RPMI7951 (cell line): Measurements from ENCODE around the gene TCFL5. TPM values are rescaled to one million over a fixed set of nuclear protein-coding genes. Genes with fewer than 3 reads are reported as not detected.

ENCODE experiments used
- DNase-seq: peaks from one replicate; pipeline ENCODE4 v3.0.0-alpha.2; 2012; ENCODE audit warnings: low read depth
- total RNA-seq: library from RNA; depleted of rRNA; stranded (reverse); fragments of >200 nt; shearing (Covaris generic); gene quantifications from 2 replicates; pipeline ENCODE4 v1.2.3, GENCODE V29; 2014

TCFL5 gene
- total RNA-seq, 1 experiment from 2014 or later, result 13.7 TPM

DNA sequence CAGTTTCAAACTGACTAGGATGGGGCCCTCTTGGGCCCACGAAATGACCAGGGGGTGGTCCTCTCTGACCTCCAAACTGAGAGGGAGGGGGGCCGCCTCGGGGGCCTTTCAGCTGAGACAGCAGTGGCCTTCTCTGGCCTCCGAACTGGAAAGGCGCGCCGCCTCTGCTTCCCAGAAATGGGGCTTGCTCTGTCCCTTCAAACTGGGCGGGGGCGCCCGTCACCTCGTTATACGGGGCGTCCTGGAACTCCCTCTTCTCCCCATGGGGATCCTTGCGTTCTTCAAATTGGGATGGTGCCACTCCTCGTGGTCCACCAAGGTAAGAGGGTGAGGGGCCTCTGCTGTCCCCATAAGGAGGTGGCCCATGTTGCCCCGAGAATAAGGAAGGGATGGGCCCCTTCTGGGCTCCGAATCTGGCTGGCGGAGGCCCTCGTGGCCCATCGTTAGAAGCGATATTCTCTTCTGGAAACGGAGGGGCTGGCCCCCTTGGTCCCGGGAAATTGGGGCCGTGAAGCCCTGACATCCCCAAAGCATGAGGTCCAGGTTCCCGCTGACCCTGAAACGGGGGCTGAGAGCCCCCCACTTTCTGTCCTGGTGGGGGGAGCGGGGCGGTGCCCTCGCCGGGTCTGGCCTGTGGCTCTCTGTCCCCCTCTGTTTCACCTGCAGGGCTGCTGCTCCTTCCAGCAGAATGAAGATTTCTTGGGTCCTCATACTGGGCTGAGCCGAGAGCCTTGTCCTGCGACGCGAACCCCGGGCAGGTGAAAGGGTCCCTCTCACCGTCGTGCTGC, 18.7 kb upstream of the TCFL5 start:
- no peak for DNase-seq

DNA sequence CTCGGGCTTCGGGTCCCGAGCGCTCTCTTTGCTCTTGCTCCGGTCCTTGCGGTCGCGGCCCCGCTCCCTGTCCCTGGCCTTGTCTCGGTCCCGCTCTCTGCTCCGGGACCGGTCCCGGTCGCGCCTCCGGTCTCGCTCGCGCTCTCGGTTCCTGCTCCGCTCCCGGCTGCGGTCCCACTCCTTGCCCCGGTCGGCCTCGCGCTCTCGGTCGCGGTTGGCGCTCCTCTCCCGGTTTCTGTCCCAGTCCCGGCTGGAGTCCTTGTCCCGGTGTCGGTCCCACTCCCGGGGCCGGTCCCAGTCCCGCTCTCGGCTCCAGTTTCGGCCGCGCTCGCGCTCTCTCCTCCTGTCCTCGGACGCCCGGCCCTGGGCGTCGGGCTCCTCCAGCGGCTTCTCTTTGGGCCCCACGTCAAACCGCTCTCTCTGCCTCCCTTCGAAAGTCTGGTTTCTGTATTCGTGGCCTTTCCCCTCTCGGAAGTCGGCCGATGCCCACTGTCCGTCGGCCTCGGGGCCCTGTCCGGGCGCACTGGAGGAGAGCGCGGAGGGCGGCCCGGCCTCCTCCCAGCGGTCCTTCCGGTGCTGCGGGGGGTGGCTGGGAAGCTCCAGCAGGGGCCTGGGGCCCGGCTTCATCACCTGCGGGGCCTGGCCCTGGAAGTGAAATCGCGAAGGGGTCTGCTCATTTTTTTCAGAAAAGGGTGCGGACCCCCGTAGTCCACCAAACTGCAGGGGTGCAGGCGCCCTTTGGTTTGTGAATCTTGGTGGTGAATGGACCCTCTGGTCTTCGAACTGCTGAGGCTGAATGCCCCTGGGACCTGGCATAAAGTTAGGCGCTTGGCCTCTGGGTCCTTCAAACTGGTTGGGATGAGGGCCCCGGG, 17.9 kb upstream of the TCFL5 start:
- no peak for DNase-seq

DNA sequence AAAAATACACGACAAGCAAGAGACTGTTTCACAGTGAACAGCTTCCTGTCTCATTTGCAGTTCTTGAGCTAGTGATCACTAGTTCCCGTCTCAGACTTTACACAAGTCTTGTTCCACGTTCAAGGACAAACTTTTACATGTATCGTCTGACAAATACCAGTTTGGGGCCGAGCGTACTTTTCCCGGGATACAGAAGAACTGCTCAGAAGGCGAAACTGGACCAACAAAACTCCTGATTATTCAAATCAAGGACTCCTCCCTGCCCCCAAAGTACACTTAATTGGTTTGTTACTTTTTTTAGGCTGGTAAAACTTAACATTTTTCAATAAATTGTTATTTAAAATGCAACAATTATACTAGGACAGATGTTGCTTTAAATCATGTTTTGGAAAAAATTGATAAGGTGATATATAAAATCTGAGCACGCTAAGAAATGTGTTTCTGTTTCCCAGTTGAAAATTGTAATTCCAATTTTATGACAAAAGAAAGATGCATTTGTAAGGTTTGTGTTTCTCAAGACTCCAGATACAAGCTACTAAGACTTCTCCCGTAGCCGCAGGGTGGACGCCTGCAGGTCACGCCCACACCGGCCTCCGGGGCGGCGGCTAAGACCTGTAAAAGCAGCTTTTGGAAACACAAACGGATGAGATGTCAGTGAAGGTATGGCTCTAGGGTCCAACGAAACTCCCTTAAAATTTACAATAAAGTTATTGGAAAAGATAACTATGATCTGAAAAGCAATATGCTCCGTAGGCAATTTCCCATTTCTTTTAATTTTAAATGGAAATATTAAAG, 16.8 kb upstream of the TCFL5 start:
- no peak for DNase-seq

DNA sequence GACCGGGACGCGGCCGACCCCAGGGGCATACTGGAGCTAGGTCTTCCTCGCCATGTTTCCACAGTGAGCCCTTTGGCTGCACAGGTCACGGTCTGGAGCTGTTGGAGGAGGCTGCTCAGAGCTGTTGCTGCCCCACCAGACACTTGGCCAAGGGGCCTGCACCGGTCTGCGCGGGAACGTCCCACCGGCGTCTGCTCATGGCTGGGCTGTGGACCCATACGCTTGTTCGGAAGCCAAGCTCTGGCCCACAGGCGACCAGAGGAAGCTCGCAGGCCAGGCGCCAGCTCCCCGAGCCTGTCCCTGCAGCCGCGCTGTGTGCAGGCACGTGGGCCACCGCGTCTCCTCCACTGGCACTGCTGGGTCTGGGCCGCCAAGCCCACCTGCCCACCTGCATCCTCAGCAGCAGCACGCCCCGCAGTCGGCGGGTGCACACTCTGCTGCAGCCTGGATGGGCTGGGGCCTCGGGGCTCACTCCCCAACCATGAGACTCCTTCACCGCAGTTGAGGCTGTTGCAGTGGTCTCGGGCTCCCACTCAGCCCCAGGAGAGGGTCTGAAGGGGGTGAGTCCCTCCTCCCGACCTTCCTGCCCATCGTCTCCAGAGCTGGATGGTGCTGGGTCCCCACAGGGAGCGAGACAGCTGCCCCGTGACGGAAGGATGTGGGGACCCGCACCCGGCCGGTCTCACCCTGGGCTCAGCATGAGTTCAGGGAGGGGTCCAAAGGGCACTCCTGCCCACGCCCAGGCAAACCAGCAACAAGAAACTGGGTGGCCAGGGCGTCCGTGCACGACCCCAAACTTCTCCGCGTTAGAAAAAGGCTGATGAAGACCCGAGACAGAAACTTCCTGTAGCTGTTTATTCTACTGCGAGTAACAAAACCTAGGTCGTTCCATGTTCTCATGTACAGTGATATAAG, 15.5 kb upstream of the TCFL5 start:
- no peak for DNase-seq

DNA sequence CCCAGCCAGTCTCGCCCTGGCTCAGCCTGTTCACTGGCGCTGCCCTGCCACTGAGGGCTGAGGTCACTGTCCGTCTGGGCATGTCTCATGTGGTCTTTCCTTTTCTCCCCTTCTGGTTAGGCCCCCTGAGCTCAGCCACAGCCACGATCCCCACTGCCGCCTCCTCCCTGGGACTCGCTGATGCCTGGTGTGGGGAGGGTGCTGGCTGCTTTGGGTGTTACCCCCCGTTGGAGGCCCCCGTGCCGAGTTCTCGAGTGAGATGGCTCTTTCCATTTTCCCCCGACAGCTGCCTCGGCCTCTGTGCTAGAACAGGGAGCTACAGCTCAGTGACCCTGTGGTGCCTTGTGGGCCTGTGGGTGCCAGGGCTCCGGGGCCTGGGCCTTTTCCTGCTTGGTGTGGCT, 14.9 kb upstream of the TCFL5 start:
- no peak for DNase-seq

DNA sequence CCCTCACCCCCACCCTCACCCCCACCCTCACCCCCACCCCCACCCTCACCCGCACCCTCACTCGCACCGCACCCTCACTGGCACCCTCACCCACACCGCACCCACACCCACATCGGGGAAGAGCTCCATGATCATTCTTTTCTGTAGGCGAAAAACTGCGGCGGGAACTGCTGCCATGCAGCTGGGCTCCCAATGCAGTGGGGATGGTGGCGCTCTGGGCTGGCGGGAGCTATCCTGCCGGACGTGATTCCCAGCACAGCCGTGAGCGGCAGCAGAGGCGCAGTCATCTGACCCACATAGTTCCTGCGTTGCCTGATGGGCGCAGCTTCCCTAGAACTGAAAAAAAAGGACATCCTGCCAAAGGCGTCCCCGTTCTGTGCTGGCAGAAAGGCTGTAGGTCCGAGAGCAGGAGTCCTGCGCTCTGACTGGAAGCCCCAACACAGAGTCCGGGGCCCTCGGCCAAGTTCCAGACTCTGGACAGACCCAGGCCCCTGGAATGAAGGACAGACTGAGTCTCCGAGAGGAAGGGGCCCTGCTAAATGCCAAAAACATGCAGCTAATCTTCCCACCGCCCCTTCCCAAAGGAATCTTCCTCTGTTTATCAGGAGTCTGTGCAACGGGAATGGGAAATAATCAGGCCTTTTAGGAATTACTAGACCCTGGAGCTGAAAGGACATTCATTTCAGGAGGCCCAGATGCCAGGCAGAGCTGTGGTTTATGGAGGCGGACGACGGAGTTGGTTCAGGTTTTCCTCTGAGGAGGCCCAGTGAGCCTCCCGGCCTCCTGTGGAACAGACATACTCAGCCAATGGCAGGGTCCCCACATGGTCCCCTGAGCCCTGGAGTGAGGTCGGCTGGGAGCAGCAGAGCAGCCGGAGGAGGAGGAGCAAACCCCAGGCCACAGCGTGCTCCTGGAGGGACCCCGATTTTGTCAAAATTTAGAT, 14.1 kb upstream of the TCFL5 start:
- DNase-seq, result peak; percentile 94

DNA sequence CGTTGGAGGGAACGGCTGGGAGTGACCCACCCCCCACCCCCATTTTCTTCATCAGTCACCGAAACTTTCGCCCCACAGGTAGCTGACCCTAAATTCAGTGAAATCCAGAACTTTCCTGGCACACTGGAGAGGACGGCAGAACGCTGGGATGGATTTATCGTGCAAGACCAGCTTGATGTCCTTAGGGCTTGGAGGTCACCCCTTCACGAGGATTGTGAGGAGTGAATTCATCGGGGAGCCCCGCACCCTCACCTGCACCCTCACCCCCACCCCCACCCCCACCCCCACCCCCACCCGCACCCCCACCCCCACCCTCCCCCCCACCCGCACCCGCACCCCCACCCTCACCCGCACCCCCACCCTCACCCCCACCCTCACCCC, 13.3 kb upstream of the TCFL5 start:
- no peak for DNase-seq

DNA sequence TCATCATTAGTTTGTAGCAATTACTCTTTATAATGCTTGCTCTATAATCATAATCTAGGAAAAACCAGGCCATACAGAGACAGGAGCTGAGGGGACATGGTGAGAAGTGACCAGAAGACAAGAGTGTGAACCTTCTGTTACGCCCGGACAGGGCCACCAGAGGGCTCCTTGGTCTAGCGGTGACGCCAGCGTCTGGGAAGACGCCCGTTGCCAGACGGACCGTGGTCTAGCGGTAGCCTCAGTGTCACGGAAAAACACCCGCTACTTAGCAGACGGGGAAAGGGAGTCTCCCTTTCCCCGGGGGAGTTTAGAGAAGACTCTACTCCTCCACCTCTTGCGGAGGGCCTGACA, 12.0 kb upstream of the TCFL5 start:
- peak; percentile 89 for DNase-seq

DNA sequence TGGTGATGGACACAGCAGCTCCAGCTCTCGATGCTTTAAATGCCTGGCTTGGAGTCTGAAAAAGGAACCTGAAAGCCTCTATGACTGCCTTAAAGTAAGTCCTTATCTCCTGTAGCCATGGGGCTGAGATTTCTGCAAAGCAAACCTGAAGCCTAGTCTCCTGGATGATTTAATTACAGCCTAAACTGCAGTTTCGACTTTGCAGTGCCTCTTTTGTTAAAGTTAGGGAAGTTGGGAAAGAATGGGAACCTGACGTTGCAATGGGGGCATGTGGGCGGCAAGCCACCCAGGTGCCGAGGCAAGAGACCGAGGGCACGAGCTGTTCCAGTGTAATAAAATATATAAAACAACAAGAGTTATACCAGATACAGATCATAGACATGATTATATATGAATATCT, 11.7 kb upstream of the TCFL5 start:
- DNase-seq, result no peak

DNA sequence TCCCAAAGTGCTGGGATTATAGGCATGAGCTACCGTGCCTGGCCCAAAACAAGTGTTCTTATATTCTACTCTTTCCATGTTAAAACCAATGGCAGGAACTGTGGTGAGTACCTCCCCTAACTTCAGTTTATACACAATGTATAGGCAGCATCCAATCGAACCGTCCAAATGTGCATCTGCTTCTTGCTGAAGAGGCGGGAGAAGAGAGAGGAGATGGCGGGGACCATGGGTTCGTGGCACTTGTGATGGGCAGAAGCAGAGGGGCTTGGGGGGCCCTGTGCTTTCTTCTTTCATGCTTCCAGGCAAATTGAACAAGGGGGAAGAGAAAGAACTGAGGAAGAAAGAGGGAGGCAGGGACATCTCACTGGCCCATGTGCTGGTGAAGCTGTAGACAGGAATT, 11.2 kb upstream of the TCFL5 start:
- no peak for DNase-seq

DNA sequence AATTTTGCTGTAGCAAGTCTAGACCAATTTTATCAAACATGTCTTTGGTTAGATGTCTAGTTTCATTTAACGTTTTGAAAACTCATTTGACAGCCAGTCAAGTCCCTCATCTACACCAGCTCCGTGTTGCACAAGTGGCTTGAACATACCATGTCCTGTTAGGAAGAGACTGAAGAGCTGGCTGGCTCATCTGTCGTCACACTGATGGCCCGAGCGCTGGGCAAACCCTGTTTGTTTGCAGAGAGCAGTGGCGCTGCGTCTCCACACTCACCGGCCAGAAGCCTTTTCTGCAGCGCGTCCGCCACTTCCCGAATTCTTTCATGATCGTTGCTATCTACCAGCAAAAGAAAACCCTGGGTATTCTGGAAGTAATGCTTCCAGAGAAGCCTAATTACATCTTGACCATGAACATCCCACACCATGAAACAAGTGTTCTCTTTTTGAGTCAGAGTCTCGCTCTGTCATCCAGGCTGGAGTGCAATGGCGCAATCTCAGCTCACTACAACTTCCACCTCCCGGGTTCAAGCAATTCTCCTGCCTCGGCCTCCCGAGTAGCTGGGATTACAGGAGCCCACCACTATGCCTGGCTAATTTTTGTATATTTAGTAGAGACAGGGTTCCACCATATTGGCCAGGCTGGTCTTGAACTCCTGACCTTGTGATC, 10.7 kb upstream of the TCFL5 start:
- DNase-seq, result no peak

DNA sequence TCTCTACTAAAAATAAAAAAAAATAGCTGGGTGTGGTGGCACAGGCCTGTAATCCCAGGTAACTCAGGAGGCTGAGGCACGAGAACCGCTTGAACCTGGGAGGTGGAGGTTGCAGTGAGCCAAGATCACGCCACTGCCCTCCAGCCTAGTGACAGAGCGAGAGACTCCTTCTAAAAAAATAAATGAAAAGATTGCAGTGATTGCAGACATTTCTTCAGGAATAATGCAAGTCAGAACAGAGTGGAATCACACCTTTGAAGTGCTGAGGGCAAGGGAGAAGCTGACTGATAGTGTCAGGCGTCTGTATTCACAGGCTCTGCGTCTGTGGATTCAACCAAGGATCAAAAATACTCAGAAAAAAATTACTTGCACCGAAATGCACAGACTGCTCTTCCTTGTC, 2.6 kb upstream of the TCFL5 start:
- DNase-seq, result no peak

DNA sequence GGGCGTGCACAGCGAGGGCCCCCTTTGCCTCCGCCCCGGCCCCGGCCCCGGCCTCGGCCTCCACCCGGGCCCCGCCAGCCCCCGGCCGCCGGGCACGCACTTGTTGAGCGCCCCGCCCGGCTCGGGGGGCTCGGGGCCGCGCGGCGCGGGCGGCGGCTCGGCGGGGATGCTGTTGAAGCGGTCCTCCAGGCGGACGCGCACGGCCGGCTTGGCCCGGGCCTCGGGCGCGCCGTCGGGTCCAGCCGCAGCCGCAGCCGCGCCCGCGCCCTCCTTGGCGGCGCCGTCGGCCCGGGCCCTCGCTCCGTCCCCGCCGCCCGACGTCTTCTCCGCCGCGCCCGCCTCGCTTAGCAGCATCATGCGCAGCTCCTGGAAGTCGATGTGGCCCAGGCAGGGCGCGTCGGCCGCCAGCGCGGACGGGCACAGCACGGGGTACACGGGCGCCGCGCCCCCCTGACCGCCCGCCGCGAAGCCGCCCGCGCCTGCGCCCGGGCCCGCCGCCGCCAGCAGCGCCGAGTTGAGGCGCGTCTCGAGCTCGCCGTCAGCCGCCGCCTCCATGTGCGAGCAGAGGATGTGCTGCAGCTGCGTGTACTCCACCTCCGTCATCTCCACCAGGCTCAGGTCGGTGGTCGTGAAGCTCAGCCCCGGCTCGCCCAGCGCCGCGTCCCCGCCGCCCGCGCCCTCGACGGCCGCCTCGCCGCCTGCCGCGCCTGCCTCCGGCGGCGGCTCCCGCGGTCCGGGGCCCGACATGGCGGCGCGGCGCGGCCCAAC, 514 bp downstream of the TCFL5 start:
- DNase-seq, result peak; percentile 35

DNA sequence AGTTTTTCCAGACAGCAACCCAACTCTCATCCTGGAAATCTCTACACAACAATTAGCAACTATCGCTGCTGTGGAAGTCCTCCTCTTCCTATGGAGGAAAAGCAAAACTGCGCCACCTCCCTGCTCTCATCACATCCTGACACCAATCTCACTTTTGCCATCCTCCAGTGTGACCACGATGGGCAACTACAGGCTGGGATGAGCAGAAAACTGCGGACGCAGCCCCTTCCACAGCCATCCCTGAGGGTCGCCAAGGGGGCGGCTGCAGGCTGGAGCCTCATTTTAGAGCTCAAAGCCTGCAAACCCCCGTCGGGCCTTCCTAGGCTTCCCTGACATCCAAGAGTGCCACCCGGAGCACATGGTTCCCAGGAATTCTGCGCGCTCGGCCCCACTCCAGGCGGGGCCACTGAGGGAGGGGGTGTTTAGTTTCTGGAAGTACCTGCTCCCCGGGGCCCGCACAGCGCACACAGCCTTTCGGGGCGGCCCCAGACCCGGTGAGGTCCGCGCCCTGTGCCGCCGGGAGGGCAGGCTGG, 1.2 kb downstream of the TCFL5 start:
- DNase-seq, result peak; percentile 69

DNA sequence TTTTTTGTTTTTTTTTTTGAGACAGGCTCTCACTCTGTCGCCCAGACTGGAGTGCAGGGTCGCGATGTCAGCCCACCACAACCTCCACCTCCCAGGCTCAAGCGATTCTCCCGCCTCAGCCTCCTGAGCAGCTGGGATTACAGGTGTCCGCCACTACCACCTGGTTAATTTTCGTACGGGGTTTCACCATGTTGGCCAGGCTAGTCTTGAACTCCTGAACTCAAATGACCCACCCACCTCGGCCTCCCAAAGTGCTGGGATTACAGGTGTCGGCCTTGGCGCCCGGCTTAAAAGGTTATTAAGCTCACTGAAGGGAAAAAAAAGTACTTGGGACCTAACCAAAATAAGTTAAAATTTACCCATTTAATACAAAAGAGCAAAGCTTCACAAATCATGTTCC, 1.9 kb downstream of the TCFL5 start:
- no peak for DNase-seq

DNA sequence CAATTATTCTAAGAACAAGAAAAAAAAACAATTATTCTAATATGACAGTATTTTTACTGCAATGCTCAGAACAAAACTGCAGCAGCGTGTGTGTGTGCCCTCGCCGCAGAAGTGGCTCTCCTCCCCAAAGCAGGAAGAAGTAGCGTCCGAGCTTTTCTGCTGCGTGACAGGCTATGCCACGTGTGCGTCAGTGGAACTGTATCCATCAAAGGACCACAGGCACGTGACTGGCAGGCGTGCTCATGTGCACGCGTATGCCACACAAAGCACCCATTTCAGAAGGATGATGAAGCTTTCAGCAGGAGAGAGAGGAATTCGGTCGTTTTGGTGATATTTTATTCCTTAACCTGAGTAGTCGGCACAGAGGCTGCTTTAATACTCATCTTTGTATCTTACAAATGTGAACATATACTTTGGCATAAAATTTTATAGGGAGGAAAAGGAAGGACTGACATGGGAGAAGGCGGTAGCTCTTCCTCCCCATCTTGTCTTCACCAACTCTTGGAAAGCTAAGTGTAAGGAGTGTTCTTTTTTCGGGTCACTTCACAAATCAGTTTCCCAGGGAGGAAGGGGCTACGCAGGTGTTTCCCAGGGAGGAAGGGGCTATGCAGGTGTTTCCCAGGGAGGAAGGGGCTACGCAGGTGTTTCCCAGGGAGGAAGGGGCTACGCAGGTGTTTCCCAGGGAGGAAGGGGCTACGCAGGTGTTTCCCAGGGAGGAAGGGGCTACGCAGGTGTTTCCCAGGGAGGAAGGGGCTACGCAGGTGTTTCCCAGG, 3.4 kb downstream of the TCFL5 start:
- peak; percentile 26 for DNase-seq

DNA sequence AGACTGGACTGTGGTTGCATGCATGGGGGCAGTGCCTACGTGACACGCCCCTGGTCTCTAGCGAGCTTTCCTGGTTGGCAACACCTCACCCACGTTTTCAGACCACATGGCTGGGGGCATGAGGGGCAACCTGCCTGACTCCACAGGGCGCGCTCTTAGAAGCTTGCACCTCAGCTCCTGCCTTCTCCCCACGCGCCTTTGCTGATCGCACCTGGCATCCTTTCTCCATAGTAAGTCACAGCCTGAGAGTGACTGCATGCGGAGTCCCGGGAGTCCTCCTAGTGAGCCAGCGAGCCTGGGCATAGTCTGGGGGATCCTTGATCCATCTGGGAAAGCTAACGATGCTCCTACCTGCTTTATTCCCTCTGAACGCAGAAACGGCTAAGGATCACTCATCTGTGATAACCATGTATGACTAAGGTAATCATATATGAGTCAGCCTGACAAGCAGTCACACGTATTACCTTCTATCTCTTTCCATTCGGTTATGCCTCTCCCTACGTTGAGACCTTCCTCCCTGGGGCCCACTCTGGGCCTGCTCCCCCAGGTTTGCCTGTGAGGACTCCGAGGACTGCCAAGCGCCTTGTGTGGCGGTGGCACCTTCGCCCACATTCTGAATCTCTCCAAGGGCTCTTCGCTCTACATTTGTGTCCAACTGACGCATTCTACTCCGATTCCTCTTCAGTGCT, 4.5 kb downstream of the TCFL5 start:
- no peak for DNase-seq
